ENCODE measurements around the gene SH2D2A. TPM values are rescaled to one million over a fixed set of nuclear protein-coding genes. Genes with fewer than 3 reads are reported as not detected.

The SH2D2A gene
- total RNA-seq, 2 donors from 2014 or later: 2.4 to 7.7 TPM

GRCh38 chr1:156772728-156773497, 43.7 kb downstream of the SH2D2A start:
- TF ChIP-seq CTCF (conservative IDR thresholded peaks at IDR 0.05): no peak
- no peak overlapping the region for H3K4me3 Mint-ChIP-seq
- peaks cover 50% of the 10 kb centered on the region for H3K4me1 Mint-ChIP-seq
- no peaks in the 10 kb centered on the region for H3K9me3 Mint-ChIP-seq
- no peak overlapping the region for H3K27ac ChIP-seq (ENCODE audit: low read depth, low read length)
- H3K36me3 ChIP-seq (ENCODE audit: control insufficient read depth, insufficient read depth, low read length): peaks cover 35% of the 10 kb centered on the region
- peaks cover 29% of the 10 kb centered on the region for H3K36me3 Mint-ChIP-seq (ENCODE audit: low read depth)
- H3K4me1 ChIP-seq (ENCODE audit: control insufficient read depth, insufficient read depth, low read length): peaks cover 7% of the 10 kb centered on the region
- peak overlapping the region; percentile 65 for H3K4me3 ChIP-seq (ENCODE audit: low read length)
- H3K9me3 ChIP-seq (ENCODE audit: control insufficient read depth, low read length): no peaks in the 10 kb centered on the region
- H3K27me3 ChIP-seq (ENCODE audit: control insufficient read depth, insufficient read depth, low read length, poor library complexity, severe bottlenecking): no peaks in the 10 kb centered on the region
- H3K27me3 Mint-ChIP-seq (ENCODE audit: insufficient read depth): no peaks in the 10 kb centered on the region
- no peak overlapping the region for H3K9ac ChIP-seq (ENCODE audit: extremely low read depth, low read length, poor library complexity, severe bottlenecking)
- peak overlapping the region; percentile 18 for H3K27ac Mint-ChIP-seq
- no peak for DNase-seq
- WGBS, 2 experiments (ENCODE audit: insufficient coverage in 1 of 2, insufficient read length in 1 of 2): 76 to 85% methylated on average over 9 of the region's 9 CpGs

- peak; percentile 10 for TF ChIP-seq CTCF (conservative IDR thresholded peaks at IDR 0.05)
- peak overlapping the region; percentile 65 for H3K4me3 ChIP-seq (ENCODE audit: low read length)
- H3K36me3 ChIP-seq (ENCODE audit: control insufficient read depth, insufficient read depth, low read length): peaks cover 35% of the 10 kb centered on the region
- no peaks in the 10 kb centered on the region for H3K27me3 ChIP-seq (ENCODE audit: control insufficient read depth, insufficient read depth, low read length, poor library complexity, severe bottlenecking)
- H3K9ac ChIP-seq (ENCODE audit: extremely low read depth, low read length, poor library complexity, severe bottlenecking): no peak overlapping the region
- no peak overlapping the region for H3K27ac ChIP-seq (ENCODE audit: low read depth, low read length)
- no peaks in the 10 kb centered on the region for H3K9me3 ChIP-seq (ENCODE audit: control insufficient read depth, low read length)
- Mint-ChIP-seq H3K4me3 (no peak overlapping the region), H3K27me3 (ENCODE audit: insufficient read depth) (no peaks in the 10 kb centered on the region), H3K9me3 (no peaks in the 10 kb centered on the region), H3K27ac (no peak overlapping the region), H3K36me3 (ENCODE audit: low read depth) (peaks cover 29% of the 10 kb centered on the region), H3K4me1 (peaks cover 45% of the 10 kb centered on the region)
- peaks cover 7% of the 10 kb centered on the region for H3K4me1 ChIP-seq (ENCODE audit: control insufficient read depth, insufficient read depth, low read length)
- no peak for DNase-seq
- WGBS, 2 experiments (ENCODE audit: insufficient coverage in 1 of 2, insufficient read length in 1 of 2): 89 to 97% methylated on average over 3 of the region's 3 CpGs
These were observed 44.4 kb downstream of the SH2D2A start for GRCh38 chr1:156772222-156772621.

- peak overlapping the region; percentile 95 for H3K4me3 ChIP-seq (ENCODE audit: low read length)
- peaks cover 10% of the 10 kb centered on the region for H3K4me1 ChIP-seq (ENCODE audit: control insufficient read depth, insufficient read depth, low read length)
- H3K27ac ChIP-seq (ENCODE audit: low read depth, low read length): no peak overlapping the region
- H3K4me3 Mint-ChIP-seq: no peak overlapping the region
- H3K36me3 ChIP-seq (ENCODE audit: control insufficient read depth, insufficient read depth, low read length): peaks cover 33% of the 10 kb centered on the region
- no peaks in the 10 kb centered on the region for H3K27me3 Mint-ChIP-seq (ENCODE audit: insufficient read depth)
- WGBS, 2 experiments (ENCODE audit: insufficient coverage in 1 of 2, insufficient read length in 1 of 2): 39 to 61% methylated on average over 7 to 8 of the region's 8 CpGs
- no peak overlapping the region for H3K27ac Mint-ChIP-seq
- H3K27me3 ChIP-seq (ENCODE audit: control insufficient read depth, insufficient read depth, low read length, poor library complexity, severe bottlenecking): no peaks in the 10 kb centered on the region
- no peak for TF ChIP-seq CTCF (conservative IDR thresholded peaks at IDR 0.05)
- H3K4me1 Mint-ChIP-seq: peaks cover 46% of the 10 kb centered on the region
- no peak for DNase-seq
- H3K36me3 Mint-ChIP-seq (ENCODE audit: low read depth): peaks cover 25% of the 10 kb centered on the region
- no peaks in the 10 kb centered on the region for H3K9me3 Mint-ChIP-seq
- H3K9ac ChIP-seq (ENCODE audit: extremely low read depth, low read length, poor library complexity, severe bottlenecking): peak overlapping the region; percentile 89
- H3K9me3 ChIP-seq (ENCODE audit: control insufficient read depth, low read length): no peaks in the 10 kb centered on the region
These were observed 47.9 kb downstream of the SH2D2A start for GRCh38 chr1:156768610-156769295.

Data from endodermal cell (in vitro differentiated cells).